HG03175 (cell line): Measurements from ENCODE around the gene RNPEPL1.

Experiments used
- ATAC-seq: cut with Tn5 transposase; IDR thresholded peaks from one replicate; pipeline ENCODE4 v1.9.1; 2021; ENCODE audit warnings: mild to moderate bottlenecking, moderate library complexity; ENCODE audit not compliant: unreplicated experiment

Gene RNPEPL1

GRCh38 chr2:240576036-240576435 lies 7.8 kb downstream of the RNPEPL1 start:
- no peak for ATAC-seq

- no peak for ATAC-seq
These were observed 8.3 kb downstream of the RNPEPL1 start for GRCh38 chr2:240576436-240577205.

DNA sequence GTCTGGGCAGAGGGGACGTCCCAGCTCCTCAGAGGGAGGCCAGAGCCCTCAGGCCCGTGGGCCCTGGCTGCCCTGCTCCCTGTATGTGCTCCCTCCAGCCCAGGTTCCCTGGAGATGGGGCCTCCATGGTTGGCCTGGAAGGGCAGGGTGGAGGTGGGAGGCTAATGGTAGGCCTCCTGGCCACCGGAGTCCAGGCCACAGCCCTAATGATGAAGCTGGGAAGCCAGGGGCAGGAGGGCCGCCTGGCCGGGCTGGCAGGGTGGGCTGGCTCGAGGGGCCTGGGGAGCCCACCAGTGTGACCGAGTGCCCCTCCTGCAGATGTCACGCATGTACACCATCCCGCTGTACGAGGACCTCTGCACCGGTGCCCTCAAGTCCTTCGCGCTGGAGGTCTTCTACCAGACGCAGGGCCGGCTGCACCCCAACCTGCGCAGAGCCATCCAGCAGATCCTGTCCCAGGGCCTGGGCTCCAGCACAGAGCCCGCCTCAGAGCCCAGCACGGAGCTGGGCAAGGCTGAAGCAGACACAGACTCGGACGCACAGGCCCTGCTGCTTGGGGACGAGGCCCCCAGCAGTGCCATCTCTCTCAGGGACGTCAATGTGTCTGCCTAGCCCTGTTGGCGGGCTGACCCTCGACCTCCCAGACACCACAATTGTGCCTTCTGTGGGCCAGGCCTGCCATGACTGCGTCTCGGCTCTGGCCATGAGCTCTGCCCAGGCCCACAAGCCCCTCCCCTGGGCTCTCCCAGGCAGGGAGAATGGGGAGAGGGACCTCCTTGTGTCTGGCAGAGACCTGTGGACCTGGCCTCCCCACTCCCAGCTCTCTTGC lies 9.2 kb downstream of the RNPEPL1 start:
- ATAC-seq = no peak

DNA sequence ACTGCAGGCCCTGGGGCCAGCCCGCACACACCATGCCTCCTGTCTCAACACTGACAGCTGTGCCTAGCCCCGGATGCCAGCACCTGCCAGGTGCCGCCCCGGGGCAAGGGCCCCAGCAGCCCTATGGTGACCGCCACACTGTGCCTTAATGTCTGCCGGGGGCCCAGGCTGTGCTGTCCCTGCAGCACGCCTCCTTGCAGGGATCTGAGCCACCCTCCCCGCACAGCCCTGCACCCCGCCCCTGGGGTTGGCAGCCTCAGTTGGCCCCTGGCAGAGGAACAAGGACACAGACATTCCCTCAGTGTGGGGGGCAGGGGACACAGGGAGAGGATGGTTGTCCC lies 9.8 kb downstream of the RNPEPL1 start:
- ATAC-seq = no peak

GRCh38 chr2:240578488-240578887 lies 10.2 kb downstream of the RNPEPL1 start:
- ATAC-seq = no peak

GRCh38 chr2:240579071-240579762 lies 10.9 kb downstream of the RNPEPL1 start:
- no peak for ATAC-seq

DNA sequence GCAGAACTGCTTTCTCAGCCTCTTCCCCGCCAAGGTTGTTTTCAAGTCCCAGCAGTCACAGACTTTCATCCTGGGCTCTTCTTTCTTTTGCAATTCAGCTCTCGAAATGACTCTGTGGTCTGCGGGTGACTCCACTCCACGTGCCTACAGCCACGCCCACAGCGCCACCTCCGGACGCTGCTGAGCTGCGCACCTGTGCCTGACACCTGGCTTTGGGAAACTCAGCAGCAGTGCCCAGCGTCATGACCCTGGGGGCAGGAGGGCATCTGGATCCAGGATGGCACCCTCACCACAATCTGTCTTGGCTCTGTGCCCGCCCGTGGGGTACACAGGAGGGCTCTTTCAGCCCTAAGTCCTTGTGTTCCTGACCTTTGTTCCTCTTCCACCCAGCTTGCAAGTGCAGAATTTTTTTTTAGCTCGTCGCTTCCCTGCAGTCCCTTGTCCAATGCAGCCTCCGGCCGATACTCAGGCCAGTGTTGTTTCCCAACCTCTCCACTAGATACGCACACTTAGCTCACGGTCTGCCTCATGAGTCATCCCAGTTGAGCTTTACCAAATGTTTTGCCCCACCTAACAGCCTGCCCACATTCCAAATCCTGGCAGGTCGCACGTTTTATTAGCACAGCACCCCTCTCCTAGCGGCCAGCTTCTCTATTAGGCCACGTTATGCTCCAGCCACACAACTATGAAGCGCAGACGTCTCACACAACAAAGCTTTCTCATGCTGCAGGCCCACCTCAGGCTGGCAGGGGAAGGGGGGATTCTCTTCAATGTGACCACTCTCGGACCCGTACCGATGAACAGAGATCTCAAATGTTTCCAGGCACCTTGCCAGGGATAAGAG lies 11.7 kb downstream of the RNPEPL1 start:
- ATAC-seq = no peak

DNA sequence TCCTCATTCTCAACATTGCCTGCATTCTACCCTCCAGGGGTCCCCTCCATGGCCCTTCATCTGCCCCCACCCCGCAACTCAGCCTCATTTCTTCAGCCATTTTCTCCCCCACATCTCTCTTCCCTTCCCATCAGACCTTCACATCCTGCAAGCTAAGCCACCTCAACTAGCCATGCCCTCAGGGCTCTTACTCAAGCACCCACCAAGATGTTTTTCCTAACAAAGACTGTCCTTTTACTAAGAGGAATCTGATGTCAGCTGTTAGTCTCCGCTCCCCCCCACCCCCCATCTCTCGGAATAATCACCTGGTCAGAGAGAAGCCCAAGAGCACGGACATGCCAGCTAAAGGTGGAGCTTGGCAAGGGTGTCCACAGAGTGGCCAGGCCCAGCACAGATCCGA lies 13.5 kb downstream of the RNPEPL1 start:
- no peak for ATAC-seq

DNA sequence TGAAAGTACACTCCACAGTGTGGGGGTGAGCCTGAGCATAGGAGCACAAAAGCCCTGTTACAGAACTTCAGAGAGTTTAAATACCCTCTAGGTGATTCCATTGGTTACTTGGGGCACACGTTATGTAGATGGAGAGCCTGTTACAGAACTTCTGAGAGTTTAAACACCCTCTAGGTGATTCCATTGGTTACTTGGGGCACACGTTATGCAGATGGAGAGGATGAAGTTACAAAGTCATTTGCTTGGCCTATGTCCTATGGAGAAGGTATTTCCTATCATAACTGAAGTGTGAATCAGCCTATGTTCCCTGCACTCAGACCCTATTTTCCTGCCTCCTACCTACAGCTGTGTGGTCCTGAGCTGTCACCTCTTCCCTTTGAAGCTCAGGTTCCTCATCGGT lies 14.5 kb downstream of the RNPEPL1 start:
- no peak for ATAC-seq

GRCh38 chr2:240583774-240584173 lies 15.5 kb downstream of the RNPEPL1 start:
- no peak for ATAC-seq

GRCh38 chr2:240584486-240585031 lies 16.3 kb downstream of the RNPEPL1 start:
- peak; percentile 40 for ATAC-seq

DNA sequence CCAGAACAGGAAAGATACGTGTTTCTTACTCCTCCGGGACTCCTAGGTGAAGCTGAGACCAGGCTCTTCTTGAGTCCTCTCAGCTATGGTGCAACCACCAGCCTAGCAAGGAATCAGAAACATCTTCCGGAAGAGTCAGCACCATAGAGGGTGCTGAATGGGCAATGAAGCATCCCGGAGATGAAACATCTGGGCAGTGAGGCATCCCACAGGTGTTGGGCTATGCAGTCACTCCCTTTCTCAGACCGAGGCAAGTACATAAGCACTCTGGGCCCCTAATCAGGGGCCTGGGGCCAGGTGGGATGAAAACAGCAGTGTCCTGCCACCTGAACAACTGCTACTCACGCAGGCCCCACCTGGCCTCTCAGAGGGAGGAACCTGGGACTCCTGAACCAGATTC lies 16.8 kb downstream of the RNPEPL1 start:
- peak; percentile 36 for ATAC-seq

DNA sequence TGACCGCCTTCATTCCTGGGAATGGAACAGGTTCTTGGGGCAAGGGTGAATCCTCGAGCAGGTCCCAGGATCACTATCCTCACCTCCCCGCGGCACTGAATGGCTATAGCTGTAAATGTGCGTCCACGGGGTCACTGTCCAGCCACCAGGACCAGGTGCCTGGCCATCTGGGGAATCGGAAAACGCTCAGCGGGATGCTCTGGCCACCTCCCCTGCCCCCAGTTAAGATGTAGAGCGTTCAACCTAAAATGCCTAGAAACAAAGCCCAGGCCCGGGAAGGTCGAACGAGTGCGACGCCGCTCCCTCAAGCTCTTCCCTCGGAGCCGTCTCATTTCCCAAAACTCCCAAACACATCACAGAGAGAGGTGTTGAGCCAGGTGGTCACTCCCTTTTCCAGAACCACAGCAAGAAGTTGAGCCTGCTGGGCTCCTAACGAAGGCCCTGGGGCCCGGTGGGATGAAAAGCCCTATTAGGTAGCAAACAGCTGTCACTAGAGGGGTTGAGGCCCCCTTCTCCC lies 17.5 kb downstream of the RNPEPL1 start:
- ATAC-seq = no peak

DNA sequence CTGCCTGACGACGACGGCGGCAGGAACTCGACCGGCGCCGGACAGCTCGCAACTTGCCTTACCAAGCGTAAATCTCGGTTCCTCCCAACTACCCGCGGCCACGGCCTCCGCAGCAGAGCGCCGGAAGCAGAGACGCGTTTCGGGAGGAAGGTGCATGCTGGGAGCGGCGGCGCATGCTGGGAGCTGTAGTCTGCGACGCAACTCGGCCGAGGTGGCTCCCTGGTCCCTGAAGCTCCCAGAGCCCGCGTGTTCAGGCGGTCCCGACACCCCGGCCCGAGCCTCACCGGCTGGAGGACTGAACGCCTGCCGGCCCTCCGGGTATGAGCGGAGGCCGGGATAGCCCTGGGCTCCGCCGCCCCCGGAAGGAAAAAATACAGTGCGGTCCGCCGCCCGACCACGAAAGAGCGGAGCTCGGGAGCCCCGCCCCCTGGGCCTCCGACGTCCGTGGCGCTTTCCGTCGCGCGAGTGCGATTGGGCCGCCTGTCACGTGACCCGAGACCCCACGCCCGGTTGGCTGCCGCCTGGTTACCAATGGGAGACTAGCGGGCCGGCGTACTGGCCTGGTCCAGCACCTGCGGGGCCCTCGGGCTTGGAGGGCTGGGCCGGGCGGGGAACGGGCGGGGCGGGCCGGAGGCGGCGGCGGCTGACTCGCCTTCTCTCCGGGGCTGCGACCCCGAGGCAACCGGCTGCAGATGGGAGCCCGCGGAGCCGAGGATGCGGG lies 18.1 kb downstream of the RNPEPL1 start, which contains the start of gene CAPN10:
TSS of gene CAPN10 (plus strand) at position 537 of the 721 bp plus-strand sequence. CDS start at position 715, 178 bp downstream.
- peak; percentile 69 for ATAC-seq

- peak; percentile 10 for ATAC-seq
These were observed 18.9 kb downstream of the RNPEPL1 start for GRCh38 chr2:240586919-240587800.

- no peak for ATAC-seq
These were observed 19.8 kb downstream of the RNPEPL1 start for GRCh38 chr2:240588006-240588655.

DNA sequence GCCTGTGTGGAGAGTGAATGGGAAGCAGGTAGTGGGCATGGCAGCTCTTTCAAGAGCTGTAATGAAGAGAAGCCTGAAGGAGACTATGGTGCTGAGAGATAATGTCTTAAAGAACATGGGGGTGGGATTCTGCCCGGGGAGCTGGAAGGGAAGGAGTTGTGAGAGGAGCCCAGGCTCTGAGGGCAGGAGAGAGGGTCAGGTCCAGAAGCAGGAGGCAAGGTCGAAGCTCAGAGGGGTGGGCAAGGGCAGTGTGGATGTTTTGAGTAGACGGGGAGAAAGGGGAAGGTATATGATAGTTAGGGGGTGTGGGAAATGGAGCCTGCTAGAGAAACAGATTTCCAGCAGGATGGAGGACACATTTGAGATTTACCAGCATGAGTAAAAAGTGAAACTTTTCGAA lies 20.4 kb downstream of the RNPEPL1 start:
- no peak for ATAC-seq

GRCh38 chr2:240589375-240589774 lies 21.1 kb downstream of the RNPEPL1 start:
- no peak for ATAC-seq
